A673 (cell line): ENCODE results near the gene MSH6. TPM values are rescaled to one million over a fixed set of nuclear protein-coding genes. Genes with fewer than 3 reads are reported as not detected.

Source experiments
- BruUV-seq: library from RNA; stranded (reverse); fragments of 400-500 nt; replicated peaks from 2 replicates; lab custom pipeline; 2021; lab: Mats Ljungman, UMichigan
- CTCF ChIA-PET: fragments of 300-600 bp; sonication (Branson Sonifier 250); formaldehyde crosslinking; loops from one replicate; lab custom pipeline; 2022; ENCODE audit warnings: antibody characterized with exemption; lab: Charles Lee
- POLR2A ChIA-PET: fragments of 300-600 bp; sonication (Branson Sonifier 250); formaldehyde crosslinking; loops from one replicate; lab custom pipeline; 2022; ENCODE audit warnings: antibody characterized with exemption; ENCODE audit not compliant: low non-redundant PET; lab: Charles Lee
- DNase-seq: peaks from one replicate; pipeline ENCODE4 v3.0.0-alpha.2; 2015; ENCODE audit warnings: low spot score
- H3K27ac ChIP-seq: fragments of 200-600 bp; sonication (generic); 2 replicates; pipeline ENCODE4 v1.5.1; 2016; ENCODE audit warnings: mixed run types, low read depth, mild to moderate bottlenecking, mixed read lengths, antibody characterized with exemption, low read length; ENCODE audit not compliant: poor library complexity, severe bottlenecking
- H3K27me3 ChIP-seq: fragments of 200-600 bp; sonication (generic); replicated peaks from 2 replicates; pipeline ENCODE4 v1.6.1; 2017; ENCODE audit warnings: mixed run types, low read depth, mild to moderate bottlenecking, mixed read lengths, antibody characterized with exemption, low read length; ENCODE audit not compliant: insufficient read depth, poor library complexity
- H3K36me3 ChIP-seq: fragments of 200-600 bp; sonication (generic); 2 replicates; pipeline ENCODE4 v1.6.1; 2016; ENCODE audit warnings: mixed run types, mild to moderate bottlenecking, mixed read lengths, antibody characterized with exemption, low read length; ENCODE audit not compliant: insufficient read depth, poor library complexity, severe bottlenecking
- H3K4me1 ChIP-seq: fragments of 200-600 bp; sonication (generic); 2 replicates; pipeline ENCODE4 v1.6.1; 2017; ENCODE audit warnings: mixed run types, mild to moderate bottlenecking, mixed read lengths, antibody characterized with exemption, low read length; ENCODE audit not compliant: insufficient read depth, poor library complexity, severe bottlenecking
- H3K4me3 ChIP-seq: fragments of 200-600 bp; sonication (generic); 2 replicates; pipeline ENCODE4 v1.5.1; 2016; ENCODE audit warnings: low read depth, mixed run types, mild to moderate bottlenecking, mixed read lengths, low read length; ENCODE audit not compliant: poor library complexity, severe bottlenecking
- H3K9me3 ChIP-seq: fragments of 200-600 bp; sonication (generic); 2 replicates; pipeline ENCODE4 v1.6.1; 2016; ENCODE audit warnings: mixed run types, low read depth, mild to moderate bottlenecking, mixed read lengths, antibody characterized with exemption, low read length; ENCODE audit not compliant: poor library complexity, severe bottlenecking
- CTCF ChIP-seq: fragments of 300-800, 200-600 bp; sonication (generic); conservative IDR thresholded peaks from 2 replicates; pipeline ENCODE4 v1.5.1; 2017; ENCODE audit warnings: low read depth, mild to moderate bottlenecking, antibody characterized with exemption, low read length, moderate library complexity, mixed read lengths
- EZH2 ChIP-seq: fragments of 200-600 bp; sonication (generic); IDR thresholded peaks from 2 replicates; pipeline ENCODE4 v1.6.1; 2017; ENCODE audit warnings: borderline replicate concordance, low read depth, mild to moderate bottlenecking, mixed read lengths, antibody characterized with exemption, low read length; ENCODE audit not compliant: poor library complexity, severe bottlenecking
- intact Hi-C: fragments of 100-400 bp; cut with micrococcal nuclease; formaldehyde crosslinking; loops from one replicate; pipeline ENCODE4 v1.10.0; 2022; ENCODE audit not compliant: unreplicated experiment
- total RNA-seq: library from RNA; stranded (reverse); gene quantifications from 2 replicates; pipeline ENCODE4 v1.2.3, GENCODE V29; 2021

The MSH6 gene
- total RNA-seq, 1 experiment from 2014 or later: 182 TPM

- no TSS peak for BruUV-seq
- POLR2A ChIA-PET: no interaction called here
- CTCF ChIA-PET: no interaction called here
- Histone ChIP-seq H3K4me3 (no peak overlapping the region), H3K27ac (no peak overlapping the region), H3K36me3 (peaks cover 19% of the 10 kb centered on the region), H3K9me3 (no peaks in the 10 kb centered on the region), H3K27me3 (no peaks in the 10 kb centered on the region), H3K4me1 (peaks cover 12% of the 10 kb centered on the region)
- intact Hi-C loops: no loop called here
- no peak for DNase-seq
- TF ChIP-seq EZH2 (no peak), CTCF (no peak)
These were observed 59.9 kb downstream of the MSH6 start for GRCh38 chr2:47842846-47843245.

GRCh38 chr2:47843407-47843806 is 60.5 kb downstream of the MSH6 start:
- Histone ChIP-seq H3K4me1 (peaks cover 12% of the 10 kb centered on the region), H3K27ac (no peak overlapping the region), H3K9me3 (no peaks in the 10 kb centered on the region), H3K4me3 (no peak overlapping the region), H3K27me3 (no peaks in the 10 kb centered on the region), H3K36me3 (peaks cover 13% of the 10 kb centered on the region)
- POLR2A ChIA-PET: no interaction called here
- no peak for TF ChIP-seq EZH2
- TF ChIP-seq CTCF: no peak
- intact Hi-C loops: no loop called here
- CTCF ChIA-PET: no interaction called here
- no TSS peak for BruUV-seq
- DNase-seq: no peak

- ChIA-PET POLR2A (no interaction called here), CTCF (no interaction called here)
- no peak for TF ChIP-seq EZH2
- Histone ChIP-seq H3K27ac (no peak overlapping the region), H3K4me3 (no peak overlapping the region), H3K4me1 (peaks cover 12% of the 10 kb centered on the region), H3K36me3 (peaks cover 5% of the 10 kb centered on the region), H3K9me3 (no peaks in the 10 kb centered on the region), H3K27me3 (no peaks in the 10 kb centered on the region)
- intact Hi-C loops: no loop called here
- DNase-seq: no peak
- BruUV-seq: no TSS peak
These were observed 61.2 kb downstream of the MSH6 start for GRCh38 chr2:47844162-47844561.

GRCh38 chr2:47849368-47849767 is 66.4 kb downstream of the MSH6 start:
- Histone ChIP-seq H3K9me3 (no peaks in the 10 kb centered on the region), H3K4me3 (no peak overlapping the region), H3K27ac (no peak overlapping the region), H3K27me3 (no peaks in the 10 kb centered on the region), H3K36me3 (no peaks in the 10 kb centered on the region), H3K4me1 (peaks cover 30% of the 10 kb centered on the region)
- CTCF ChIA-PET: no interaction called here
- intact Hi-C loops: no loop called here
- POLR2A ChIA-PET: no interaction called here
- TF ChIP-seq CTCF (no peak), EZH2 (no peak)
- DNase-seq: no peak
- no TSS peak for BruUV-seq
